ENCODE measurements around the gene ACOT13. TPM values are rescaled to one million over a fixed set of nuclear protein-coding genes. Genes with fewer than 3 reads are reported as not detected.

Gene ACOT13
- total RNA-seq, 2 donors from 2014 or later, result 25.0 to 30.3 TPM

Other genes with a start within 250 kb of the ACOT13 start
- gene GPLD1, start 177.5 kb upstream of the ACOT13 start, total RNA-seq, result under 1 TPM; 0.16 to 0.99 TPM
- gene ALDH5A1, start 172.1 kb upstream of the ACOT13 start, total RNA-seq, result 10 to 100 TPM; 10.5 to 14.6 TPM
- under 1 TPM in 1 of 2 donors, not detected in 1; 0.74 TPM for gene KIAA0319, start 20.9 kb upstream of the ACOT13 start, total RNA-seq
- gene TDP2, start 178 bp upstream of the ACOT13 start, total RNA-seq, result 10 to 100 TPM; 46.0 to 60.2 TPM
- gene C6orf62, start 52.1 kb downstream of the ACOT13 start, total RNA-seq, result 100 to 1,000 TPM; 120 to 141 TPM
- gene GMNN, start 107.9 kb downstream of the ACOT13 start, total RNA-seq, result 100 to 1,000 TPM in 1 of 2 donors, 10 to 100 TPM in 1; 68.7 to 109 TPM
- under 1 TPM in 1 of 2 donors, not detected in 1; 0.31 TPM for gene ARMH2, start 131.8 kb downstream of the ACOT13 start, total RNA-seq

Data from activated naive CD4-positive, alpha-beta T cell treated with anti-CD3 and anti-CD28 coated beads, Interleukin-2, amount 50 U/mL, for 72 hours (primary cell).